Effector memory CD4-positive, alpha-beta T cell (primary cell): ENCODE data around the gene STRIP1.

Source experiments
- DNase-seq, 3 donors: peaks; one replicate each; pipeline ENCODE4 v3.0.0-alpha.2; 2020
- H3K27ac ChIP-seq: 2 replicates; pipeline ENCODE4 v1.7.0; 2013; ENCODE audit warnings: mild to moderate bottlenecking, low read length, moderate library complexity; ENCODE audit not compliant: insufficient read depth, poor library complexity, severe bottlenecking
- H3K27me3 ChIP-seq: replicated peaks from 2 replicates; pipeline ENCODE4 v1.7.0; 2013; ENCODE audit warnings: mild to moderate bottlenecking, low read length; ENCODE audit not compliant: insufficient read depth, control insufficient read depth, poor library complexity, severe bottlenecking
- H3K36me3 ChIP-seq: 2 replicates; pipeline ENCODE4 v1.7.0; 2013; ENCODE audit warnings: mild to moderate bottlenecking, low read length, moderate library complexity; ENCODE audit not compliant: control insufficient read depth, insufficient read depth
- H3K4me1 ChIP-seq: 2 replicates; pipeline ENCODE4 v1.7.0; 2013; ENCODE audit warnings: low read length, mild to moderate bottlenecking; ENCODE audit not compliant: control insufficient read depth, insufficient read depth, poor library complexity, severe bottlenecking
- H3K4me3 ChIP-seq: 2 replicates; pipeline ENCODE4 v1.7.0; 2013; ENCODE audit warnings: low read length, low read depth, mild to moderate bottlenecking; ENCODE audit not compliant: insufficient read depth, poor library complexity, severe bottlenecking
- H3K9me3 ChIP-seq: 2 replicates; pipeline ENCODE4 v1.7.0; 2013; ENCODE audit warnings: mild to moderate bottlenecking, low read length, moderate library complexity; ENCODE audit not compliant: control insufficient read depth
- total RNA-seq, 3 donors: gene quantifications; one replicate each; lab custom pipeline; 2026; lab: John Stamatoyannopoulos, UW

Gene STRIP1
- total RNA-seq, result 78.8 to 93.7 (median 79.3) reads per million in 3 donors

DNA sequence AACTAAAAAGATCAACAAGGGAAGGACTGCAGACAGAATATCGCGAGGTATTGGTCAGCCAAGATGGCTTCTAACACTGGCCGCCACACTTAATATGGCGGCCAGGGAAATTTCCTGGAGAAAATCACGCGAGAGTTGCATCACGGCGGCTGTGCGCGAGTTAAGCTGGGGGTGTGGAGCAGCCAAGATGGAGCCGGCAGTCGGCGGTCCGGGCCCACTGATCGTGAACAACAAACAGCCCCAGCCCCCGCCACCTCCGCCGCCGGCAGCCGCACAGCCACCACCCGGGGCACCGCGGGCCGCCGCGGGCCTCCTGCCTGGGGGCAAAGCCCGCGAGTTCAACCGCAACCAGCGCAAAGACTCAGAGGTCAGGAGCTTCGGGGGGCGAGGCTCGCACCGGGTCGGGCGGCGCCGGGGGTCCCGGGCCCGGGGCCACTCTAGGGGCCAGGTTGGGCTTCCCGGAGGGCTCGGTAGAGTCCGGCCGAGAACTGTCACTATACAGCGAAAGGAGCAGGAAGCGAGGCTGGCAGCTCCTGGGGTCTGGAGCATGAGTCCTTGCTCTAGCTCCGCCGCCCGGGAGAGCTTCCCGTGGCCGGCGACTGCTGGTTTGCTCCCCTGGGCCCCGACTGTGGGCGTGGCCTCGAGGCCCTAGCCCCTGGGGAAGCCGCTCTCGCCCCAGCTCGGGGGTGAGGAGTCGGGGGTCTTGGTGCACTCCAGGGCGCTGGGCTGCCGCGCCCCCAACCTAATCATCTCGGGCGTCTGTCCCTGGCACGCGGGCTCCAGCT, at the start of gene STRIP1:
TSS of gene STRIP1 (plus strand) at position 174 of the 785 bp plus-strand sequence. CDS start at position 188, 14 bp downstream.
- Histone ChIP-seq H3K9me3 (no peaks in the 10 kb centered on the region), H3K4me1 (peaks cover 21% of the 10 kb centered on the region), H3K36me3 (peaks cover 17% of the 10 kb centered on the region), H3K27ac (peak within 1 kb of the TSS; percentile 91), H3K27me3 (no peaks in the 10 kb centered on the region), H3K4me3 (peak within 1 kb of the TSS; percentile 85)
- DNase-seq, result peak; percentile 82 to 91 (median 88)

DNA sequence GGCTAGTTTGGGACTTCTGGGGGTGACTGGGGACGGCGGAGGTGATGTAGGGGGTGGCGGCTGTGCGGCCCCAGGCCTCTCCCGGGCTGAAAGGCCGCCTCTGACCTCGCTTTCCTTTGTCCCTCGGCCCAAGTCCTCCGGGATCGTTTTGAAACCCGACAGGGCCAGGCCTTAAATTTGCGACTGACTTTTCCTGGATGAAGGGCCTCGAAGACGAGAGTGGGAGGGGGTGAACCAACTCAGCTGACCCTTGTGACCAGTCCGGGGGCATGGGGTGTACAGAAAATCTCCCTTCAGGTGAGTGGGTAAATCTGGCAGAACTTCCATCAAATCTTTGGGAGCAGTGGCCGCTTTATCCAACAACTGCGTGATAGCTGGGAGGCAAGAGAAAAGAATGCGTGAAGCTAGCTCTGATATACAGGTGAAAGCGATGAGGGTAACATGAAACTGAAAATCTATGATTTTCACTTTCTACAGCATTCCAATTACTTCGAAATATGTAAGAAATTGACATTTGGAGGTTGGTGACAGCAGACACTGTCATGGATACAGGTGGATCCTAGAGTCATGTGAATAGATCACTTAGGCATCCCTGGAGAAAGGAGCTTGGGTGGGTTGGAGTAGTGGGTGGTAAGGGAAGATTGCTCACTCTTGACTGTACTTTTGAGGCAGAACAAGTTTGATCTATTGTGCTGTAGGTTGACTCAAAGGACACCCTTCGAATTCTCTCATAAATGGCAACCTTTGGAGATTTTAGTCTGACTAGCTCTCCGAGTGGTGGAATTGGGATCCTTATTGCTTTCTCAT, 49.0 kb upstream of the STRIP1 start:
- H3K4me1 ChIP-seq, result peaks cover 10% of the 10 kb centered on the region
- no peaks in the 10 kb centered on the region for H3K27me3 ChIP-seq
- peak overlapping the region; percentile 84 for H3K4me3 ChIP-seq
- no peaks in the 10 kb centered on the region for H3K36me3 ChIP-seq
- no peak for DNase-seq
- peak overlapping the region; percentile 88 for H3K27ac ChIP-seq
- no peaks in the 10 kb centered on the region for H3K9me3 ChIP-seq

DNA sequence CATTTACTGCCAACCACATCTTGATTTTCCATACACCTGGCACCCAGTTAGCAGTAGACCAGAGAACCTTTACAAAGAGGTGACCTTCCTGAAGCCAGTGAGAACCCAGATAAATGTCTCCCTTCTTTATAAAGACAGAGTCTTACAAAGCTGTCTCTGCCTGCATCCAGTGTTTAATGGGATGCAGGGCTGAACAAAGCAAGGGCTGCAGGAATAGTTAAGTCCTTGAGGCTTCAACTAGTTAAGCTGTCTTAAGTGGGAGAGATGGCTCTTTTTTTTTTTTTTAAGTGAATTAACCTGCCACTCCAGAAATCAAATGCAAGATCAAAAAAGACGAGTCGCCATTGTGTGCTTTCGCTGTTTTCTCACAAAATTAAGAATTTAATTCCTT, 48.4 kb upstream of the STRIP1 start:
- H3K27ac ChIP-seq, result no peak overlapping the region
- peaks cover 10% of the 10 kb centered on the region for H3K4me1 ChIP-seq
- no peak for DNase-seq
- H3K4me3 ChIP-seq, result peak overlapping the region; percentile 84
- H3K27me3 ChIP-seq, result no peaks in the 10 kb centered on the region
- no peaks in the 10 kb centered on the region for H3K9me3 ChIP-seq
- H3K36me3 ChIP-seq, result no peaks in the 10 kb centered on the region

GRCh38 chr1:109988349-109988914, 46.0 kb upstream of the STRIP1 start:
- no peak for DNase-seq
- Histone ChIP-seq H3K4me1 (peaks cover 10% of the 10 kb centered on the region), H3K4me3 (no peak overlapping the region), H3K9me3 (no peaks in the 10 kb centered on the region), H3K27me3 (no peaks in the 10 kb centered on the region), H3K36me3 (no peaks in the 10 kb centered on the region), H3K27ac (no peak overlapping the region)

GRCh38 chr1:109989506-109990301, 44.7 kb upstream of the STRIP1 start:
- no peak for DNase-seq
- Histone ChIP-seq H3K9me3 (no peaks in the 10 kb centered on the region), H3K36me3 (no peaks in the 10 kb centered on the region), H3K27ac (no peak overlapping the region), H3K4me3 (no peak overlapping the region), H3K4me1 (peaks cover 10% of the 10 kb centered on the region), H3K27me3 (no peaks in the 10 kb centered on the region)

DNA sequence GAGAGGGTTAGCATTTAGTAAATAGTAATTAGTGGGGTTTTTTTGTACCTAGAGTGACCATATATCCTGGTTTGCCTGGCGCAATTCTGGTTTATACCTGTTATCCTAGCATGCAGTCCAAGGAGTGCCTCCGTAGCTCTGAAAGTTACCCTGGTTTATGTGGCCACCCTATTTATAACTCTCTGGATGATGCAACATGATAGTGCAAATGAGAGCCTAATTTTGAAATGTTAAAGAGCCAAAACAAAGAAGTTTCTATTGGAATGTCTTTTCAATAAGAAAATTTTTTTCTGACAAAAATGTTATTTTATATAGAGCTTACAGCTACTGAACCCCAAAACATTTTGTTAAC, 44.1 kb upstream of the STRIP1 start:
- Histone ChIP-seq H3K9me3 (no peaks in the 10 kb centered on the region), H3K4me1 (peaks cover 8% of the 10 kb centered on the region), H3K4me3 (no peak overlapping the region), H3K27me3 (no peaks in the 10 kb centered on the region), H3K27ac (no peak overlapping the region), H3K36me3 (no peaks in the 10 kb centered on the region)
- DNase-seq, result no peak

GRCh38 chr1:109991400-109991925, 43.0 kb upstream of the STRIP1 start:
- no peaks in the 10 kb centered on the region for H3K27me3 ChIP-seq
- no peaks in the 10 kb centered on the region for H3K4me1 ChIP-seq
- no peak for DNase-seq
- no peaks in the 10 kb centered on the region for H3K9me3 ChIP-seq
- H3K36me3 ChIP-seq, result no peaks in the 10 kb centered on the region
- no peak overlapping the region for H3K4me3 ChIP-seq
- H3K27ac ChIP-seq, result no peak overlapping the region

GRCh38 chr1:109993885-109994284, 40.5 kb upstream of the STRIP1 start:
- Histone ChIP-seq H3K36me3 (no peaks in the 10 kb centered on the region), H3K4me1 (no peaks in the 10 kb centered on the region), H3K27me3 (no peaks in the 10 kb centered on the region), H3K9me3 (no peaks in the 10 kb centered on the region), H3K4me3 (no peak overlapping the region), H3K27ac (no peak overlapping the region)
- no peak for DNase-seq

- Histone ChIP-seq H3K36me3 (no peaks in the 10 kb centered on the region), H3K27me3 (no peaks in the 10 kb centered on the region), H3K4me3 (no peak overlapping the region), H3K4me1 (no peaks in the 10 kb centered on the region), H3K27ac (no peak overlapping the region), H3K9me3 (no peaks in the 10 kb centered on the region)
- no peak for DNase-seq
Measured at GRCh38 chr1:109994654-109995053, 39.8 kb upstream of the STRIP1 start.
